DLD1 (cell line): ENCODE results near the gene TXNL1.

Experiments used
- in situ Hi-C: cut with HindIII; loops from 2 replicates; pipeline ENCODE4 v1.10.0; 2017; ENCODE audit warnings: low sequenced_read_pairs

The TXNL1 gene

DNA sequence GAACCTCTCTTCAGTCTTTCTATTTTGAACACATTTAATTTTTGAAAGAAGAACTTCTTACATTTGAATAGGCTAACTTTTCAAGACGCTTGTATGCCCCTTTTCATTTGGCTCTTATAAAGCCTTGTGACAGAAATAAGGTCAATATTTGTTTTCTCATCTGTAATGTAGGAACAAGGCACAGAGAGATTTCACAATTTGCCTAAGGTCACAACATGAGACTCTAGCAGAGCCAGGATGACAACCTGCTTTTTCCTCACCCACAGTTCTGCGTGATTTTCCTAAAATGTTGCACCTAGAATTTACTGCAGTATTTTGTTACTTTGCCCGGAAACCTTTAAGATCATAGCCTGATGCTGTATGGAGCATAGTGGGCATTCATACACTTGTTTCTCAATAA, 67.4 kb downstream of the TXNL1 start:
- in situ Hi-C loops: no loop called here

DNA sequence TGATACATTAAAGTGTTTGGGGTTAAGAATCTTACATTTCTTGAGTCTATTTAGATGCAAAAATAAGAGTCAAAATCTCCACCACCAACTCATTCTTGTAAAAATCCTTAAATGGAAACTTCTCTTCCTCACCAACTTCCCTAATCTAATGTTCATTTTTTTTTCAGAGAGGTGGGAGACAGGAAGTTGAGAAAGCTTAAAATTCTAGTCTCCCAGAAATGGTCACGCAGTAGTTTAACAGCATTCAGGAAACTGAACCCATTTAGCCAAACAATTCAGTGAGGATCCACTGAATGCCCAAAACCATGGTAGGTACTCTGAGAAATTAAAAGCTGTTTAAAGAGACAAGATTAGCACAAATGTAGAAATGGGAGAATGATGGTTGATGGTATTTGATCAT, 69.0 kb downstream of the TXNL1 start:
- in situ Hi-C loops: loop anchor here (10.0 kb wide), 1 partner anchor 75 kb away; no protein-coding TSS in a partner anchor

- in situ Hi-C loops: loop anchor here (10.0 kb wide), 1 partner anchor 74 kb away; no protein-coding TSS in a partner anchor
Observed at GRCh38 chr18:56568986-56569385, 69.4 kb downstream of the TXNL1 start.

- in situ Hi-C loops: loop anchor here (10.0 kb wide), 1 partner anchor 71 kb away; no protein-coding TSS in a partner anchor
Observed at GRCh38 chr18:56565551-56566345, 72.6 kb downstream of the TXNL1 start.

GRCh38 chr18:56565046-56565445, 73.3 kb downstream of the TXNL1 start:
- in situ Hi-C loops: loop anchor here (10.0 kb wide), 1 partner anchor 70 kb away; no protein-coding TSS in a partner anchor

DNA sequence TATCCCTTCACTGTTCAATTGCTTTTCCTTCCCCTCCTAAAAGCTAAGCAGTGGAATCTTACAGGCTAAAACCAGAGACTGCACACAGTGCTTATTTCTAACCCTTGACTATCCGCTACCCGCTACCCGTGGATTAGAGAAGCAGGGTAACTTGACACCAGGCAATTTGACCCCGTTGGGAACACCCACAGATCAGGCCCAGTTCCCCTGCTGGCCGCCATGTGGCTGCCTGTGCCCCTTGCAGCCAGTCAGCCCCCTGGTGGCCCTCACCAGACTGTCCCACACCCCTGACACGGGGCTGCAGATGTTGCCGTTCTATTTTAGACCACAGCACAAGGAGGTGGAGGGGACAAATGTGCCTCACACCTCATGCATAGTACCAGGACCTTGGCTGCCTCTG, 74.8 kb downstream of the TXNL1 start:
- in situ Hi-C loops: loop anchor here (10.0 kb wide), 1 partner anchor 69 kb away; no protein-coding TSS in a partner anchor

GRCh38 chr18:56562479-56562878, 75.9 kb downstream of the TXNL1 start:
- in situ Hi-C loops: loop anchor here (10.0 kb wide), 1 partner anchor 68 kb away; no protein-coding TSS in a partner anchor

DNA sequence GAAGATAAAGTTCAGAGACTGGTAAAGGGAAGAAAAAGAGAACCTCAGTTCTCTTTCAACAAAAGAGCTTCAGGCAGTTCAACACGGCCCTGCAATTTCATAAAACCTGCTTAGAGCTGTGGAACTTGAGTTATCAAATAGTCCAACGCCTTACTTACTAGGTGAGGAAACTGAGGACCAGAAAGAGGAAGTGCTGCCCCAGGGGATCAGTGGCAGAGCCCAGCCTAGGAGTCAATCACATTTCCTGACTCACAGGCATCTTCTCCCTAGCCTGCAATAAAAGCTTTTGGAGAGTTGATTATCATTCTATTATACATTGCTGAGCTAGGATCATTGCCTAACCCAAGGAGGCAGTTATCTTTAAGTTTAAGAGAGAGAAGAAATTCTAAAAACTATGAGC, 77.4 kb downstream of the TXNL1 start:
- in situ Hi-C loops: loop anchor here (10.0 kb wide), 1 partner anchor 66 kb away; no protein-coding TSS in a partner anchor

DNA sequence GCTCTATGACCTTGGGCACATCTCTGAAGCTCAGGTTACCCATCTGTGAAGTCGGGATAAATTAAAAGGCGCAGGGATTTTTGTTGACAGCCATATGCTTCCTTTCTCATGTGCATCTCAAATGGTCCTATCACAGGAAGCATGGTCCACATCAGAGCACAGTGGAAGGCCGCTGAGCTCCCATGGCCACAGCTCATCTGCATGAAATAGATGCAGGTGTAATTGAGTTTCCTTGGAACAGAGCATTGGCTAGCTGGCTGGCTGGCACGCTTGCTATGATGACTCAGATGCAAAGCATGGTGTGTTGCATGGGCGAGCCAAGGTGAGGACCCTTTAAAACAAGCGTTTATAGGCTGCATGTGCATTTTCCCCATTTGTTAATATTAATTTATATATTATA, 79.3 kb downstream of the TXNL1 start:
- in situ Hi-C loops: no loop called here

GRCh38 chr18:56556907-56557306, 81.5 kb downstream of the TXNL1 start:
- in situ Hi-C loops: no loop called here

DNA sequence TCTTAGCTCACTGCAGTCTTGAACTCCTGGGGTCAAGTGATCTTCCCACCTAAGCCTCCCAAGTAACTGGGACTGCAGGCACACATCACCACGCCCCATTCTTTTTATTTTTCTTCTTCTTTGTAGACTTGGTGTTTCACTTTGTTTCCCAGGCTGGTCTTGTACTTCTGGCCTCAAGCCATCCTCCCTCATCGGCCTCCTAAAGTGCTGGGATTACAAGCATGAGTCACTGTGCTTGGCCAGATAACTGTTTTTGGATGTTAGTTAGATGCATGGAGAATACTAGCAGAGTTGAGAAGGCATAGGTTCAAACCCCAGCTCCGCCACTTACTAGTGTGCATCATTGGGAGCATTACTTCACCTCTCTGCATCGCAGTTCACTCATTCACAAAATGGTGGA, 88.3 kb downstream of the TXNL1 start:
- in situ Hi-C loops: no loop called here
